ENCODE measurements around the gene MALRD1. TPM values are rescaled to one million over a fixed set of nuclear protein-coding genes. Genes with fewer than 3 reads are reported as not detected.
"Not testable (repeated sequence)": the region's sequence is repeated elsewhere in the genome, so short reads cannot be mapped to it uniquely, and the experiment has no call there.

The MALRD1 gene
- total RNA-seq, 1 experiment from 2014 or later, result not detected

- no peak for DNase-seq (ENCODE audit: extremely low read depth, low read depth)
Measured at GRCh38 chr10:19745672-19746071, 697.1 kb downstream of the MALRD1 start.

GRCh38 chr10:19749185-19749729 lies 700.7 kb downstream of the MALRD1 start:
- no peak for DNase-seq (ENCODE audit: extremely low read depth, low read depth)

GRCh38 chr10:19750972-19751371 lies 702.4 kb downstream of the MALRD1 start:
- DNase-seq (ENCODE audit: extremely low read depth, low read depth), result no peak

- no peak for DNase-seq (ENCODE audit: extremely low read depth, low read depth)
Measured at GRCh38 chr10:19756919-19757318, 708.3 kb downstream of the MALRD1 start.

- DNase-seq (ENCODE audit: extremely low read depth, low read depth), result no peak
Measured at GRCh38 chr10:19762026-19762425, 713.4 kb downstream of the MALRD1 start.

- DNase-seq (ENCODE audit: extremely low read depth, low read depth), result no peak
Measured at GRCh38 chr10:19764111-19764510, 715.5 kb downstream of the MALRD1 start.

- DNase-seq (ENCODE audit: extremely low read depth, low read depth), result no peak
Measured at GRCh38 chr10:19767876-19768275, 719.3 kb downstream of the MALRD1 start.

- not testable (repeated sequence) for DNase-seq (ENCODE audit: extremely low read depth, low read depth)
Measured at GRCh38 chr10:19769826-19770225, 721.2 kb downstream of the MALRD1 start.

GRCh38 chr10:19772972-19773371 lies 724.4 kb downstream of the MALRD1 start:
- no peak for DNase-seq (ENCODE audit: extremely low read depth, low read depth)

GRCh38 chr10:19775296-19775695 lies 726.7 kb downstream of the MALRD1 start:
- DNase-seq (ENCODE audit: extremely low read depth, low read depth), result no peak

GRCh38 chr10:19777806-19778205 lies 729.2 kb downstream of the MALRD1 start:
- DNase-seq (ENCODE audit: extremely low read depth, low read depth), result no peak

- DNase-seq (ENCODE audit: extremely low read depth, low read depth), result no peak
Measured at GRCh38 chr10:19778996-19779395, 730.4 kb downstream of the MALRD1 start.

GRCh38 chr10:19782430-19783089 lies 734.0 kb downstream of the MALRD1 start:
- no peak for DNase-seq (ENCODE audit: extremely low read depth, low read depth)

GRCh38 chr10:19783721-19784120 lies 735.1 kb downstream of the MALRD1 start:
- DNase-seq (ENCODE audit: extremely low read depth, low read depth), result no peak

Small RNA genes lying within 50 kb of the gene (small RNA-seq; reads per million reads assigned to genes)
- 0 reads per million in 2 experiments for gene AL354695.1
- 0 reads per million in 2 experiments for gene HMGN1P20
- 0 to 0.12 reads per million in 2 experiments for gene RF00012
- gene RNA5SP303, result 3.0 to 17.9 reads per million in 2 experiments

All from NCI-H460 (cell line).